GM19240 (cell line): ENCODE data around the gene SH3BP2.
A peak's percentile ranks its signal among the peaks of the same experiment; 100 is the strongest.

ENCODE experiments used
- DNase-seq: peaks from one replicate; pipeline ENCODE4 v3.0.0; 2011; ENCODE audit warnings: low spot score; ENCODE audit not compliant: insufficient read length

SH3BP2 gene

GRCh38 chr4:2802618-2803531 lies 10.0 kb downstream of the SH3BP2 start:
- no peak for DNase-seq

DNA sequence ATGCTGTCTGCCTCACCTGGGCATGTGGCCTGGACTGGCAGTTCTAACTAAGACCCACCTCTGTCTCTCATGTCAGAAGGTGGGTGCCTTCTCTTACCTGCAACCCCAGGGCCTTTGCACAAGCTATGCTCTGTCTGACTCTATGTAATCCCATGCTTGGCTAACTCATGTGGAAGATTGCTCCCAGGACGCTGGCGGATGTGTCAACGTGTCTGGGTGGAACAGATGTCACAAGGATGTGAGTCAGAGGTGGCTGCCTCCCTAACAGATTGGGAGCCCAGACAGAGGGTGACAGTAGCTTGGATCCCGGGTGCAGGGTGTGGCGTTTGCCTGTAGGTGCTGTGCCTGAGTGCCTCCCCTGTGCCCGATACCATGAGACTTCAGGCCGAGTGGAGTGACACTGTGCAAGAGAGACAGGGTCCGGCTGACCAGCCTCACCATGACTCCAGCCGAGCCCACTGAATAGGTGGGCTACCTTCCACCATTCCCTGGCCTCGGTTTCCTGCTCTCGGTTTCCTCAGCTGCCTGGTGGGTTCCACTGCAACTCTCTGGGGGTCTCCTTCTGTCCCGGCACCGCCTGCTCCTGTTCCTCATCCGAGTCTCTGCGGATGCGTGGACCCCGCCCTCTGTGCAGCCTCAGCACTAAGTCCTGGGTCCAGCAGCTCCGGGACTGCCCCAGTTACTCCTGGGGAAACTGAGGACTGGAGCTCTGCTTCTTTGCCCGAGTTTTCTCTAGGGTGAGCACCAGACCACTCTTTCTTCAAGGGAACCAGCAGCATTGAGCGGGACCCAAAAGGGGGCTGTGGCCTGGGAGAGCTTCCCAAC lies 11.0 kb downstream of the SH3BP2 start:
- DNase-seq: no peak

DNA sequence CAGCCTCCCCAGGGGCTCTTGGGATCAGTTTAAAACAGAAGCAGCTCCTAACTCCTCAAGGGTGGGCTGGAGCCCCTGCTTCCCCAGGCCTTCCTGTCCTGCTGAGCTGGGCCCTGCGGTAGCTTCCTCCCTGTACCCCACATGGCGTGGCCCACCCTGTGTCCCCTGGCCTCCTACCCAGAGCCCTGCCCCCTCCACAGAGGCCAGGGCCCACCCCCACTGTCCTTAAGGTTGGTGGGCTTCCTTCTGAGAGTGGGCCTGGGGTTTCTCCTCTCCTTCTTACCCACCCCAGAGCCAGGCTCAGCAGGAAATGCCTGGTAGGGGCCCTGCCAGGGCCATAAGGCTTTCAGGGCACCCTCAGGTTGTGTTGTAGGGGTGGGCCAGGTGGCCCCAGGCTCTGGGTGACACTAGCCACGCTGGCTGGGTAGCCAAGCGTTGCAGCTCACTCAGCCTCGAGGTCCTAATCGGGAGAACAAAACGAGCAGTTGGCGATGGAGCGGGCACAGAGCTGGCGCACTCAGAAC lies 11.6 kb downstream of the SH3BP2 start:
- no peak for DNase-seq

DNA sequence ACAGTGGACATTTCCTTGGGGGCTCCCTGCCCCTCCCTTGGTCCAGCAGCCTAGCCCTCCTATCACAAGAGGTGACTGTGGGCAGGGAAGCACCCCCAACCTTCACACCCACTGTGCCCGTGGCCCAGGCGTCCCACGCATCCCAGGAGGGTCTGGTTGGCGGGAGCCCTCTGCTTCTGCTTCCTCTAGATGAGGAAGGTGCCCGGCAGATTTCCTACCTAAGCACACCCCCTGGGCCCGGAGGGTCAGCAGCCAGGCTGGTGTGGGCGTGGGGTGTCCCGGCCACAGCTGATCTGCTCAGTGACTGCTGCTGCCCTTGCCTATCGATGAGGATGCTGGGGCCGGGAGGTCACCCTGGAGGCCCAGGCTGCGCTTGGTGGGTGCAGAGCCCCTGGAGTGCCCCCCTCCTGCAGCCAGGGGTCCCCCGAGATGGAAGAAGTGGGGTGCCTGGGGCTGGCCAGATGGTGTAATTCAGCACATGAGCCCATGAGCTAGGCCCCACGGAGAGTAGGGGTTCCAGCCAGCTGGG lies 12.2 kb downstream of the SH3BP2 start:
- no peak for DNase-seq

DNA sequence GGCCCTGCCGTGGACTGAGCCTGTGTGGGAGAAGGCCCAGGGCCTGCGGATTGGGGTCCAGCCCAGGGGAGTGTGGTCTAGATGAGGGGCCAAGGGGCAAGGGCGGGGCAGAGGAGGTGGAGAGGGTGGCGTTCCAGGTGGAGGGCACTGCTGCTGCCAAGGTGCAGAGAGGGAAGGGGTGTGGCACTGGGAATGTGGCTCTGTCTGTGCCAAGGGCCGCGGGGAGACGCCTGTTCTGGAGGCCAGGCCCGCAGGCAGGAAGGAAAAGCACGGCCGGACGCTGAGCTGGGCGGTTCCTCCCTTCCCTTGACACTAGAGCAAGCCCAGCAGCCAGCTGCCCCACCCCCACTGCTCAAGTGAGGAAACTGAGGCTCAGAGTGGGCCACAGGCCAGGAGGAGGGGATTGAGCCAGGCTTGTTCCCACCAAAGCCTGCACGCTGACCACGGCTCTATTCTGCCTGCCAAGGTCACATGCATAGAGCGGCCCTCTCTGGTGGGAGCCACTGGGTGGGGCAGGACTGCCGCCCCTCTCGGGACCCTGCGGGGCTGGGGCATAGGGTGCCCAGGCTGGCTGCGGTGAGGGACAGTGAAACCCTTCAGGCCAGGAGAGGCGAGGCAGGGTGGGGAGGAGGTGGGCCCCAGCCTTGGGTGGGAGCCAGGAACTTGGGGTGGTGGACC lies 13.0 kb downstream of the SH3BP2 start:
- no peak for DNase-seq

- no peak for DNase-seq
Observed at GRCh38 chr4:2806390-2807355, 13.8 kb downstream of the SH3BP2 start.

DNA sequence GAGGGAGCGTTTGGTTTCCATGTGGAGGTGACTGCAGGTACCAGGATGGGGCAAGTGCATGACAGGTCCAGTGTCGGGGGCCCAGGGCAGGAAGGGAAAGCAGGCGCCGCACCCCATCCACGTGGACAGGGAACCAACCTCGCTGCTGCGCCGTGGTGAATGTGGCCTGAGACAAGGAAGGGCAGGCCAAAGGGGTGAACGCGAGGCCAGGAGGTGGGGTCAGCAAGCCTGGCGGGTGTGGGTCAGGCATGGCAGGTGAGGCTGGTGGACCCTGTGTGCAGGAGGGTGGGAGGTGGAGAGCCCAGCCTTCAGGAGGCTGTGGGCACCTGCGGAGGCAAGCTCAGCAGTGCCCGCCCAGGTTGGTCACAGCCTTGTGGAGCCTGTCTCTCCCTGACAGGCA lies 14.7 kb downstream of the SH3BP2 start:
- DNase-seq: no peak

DNA sequence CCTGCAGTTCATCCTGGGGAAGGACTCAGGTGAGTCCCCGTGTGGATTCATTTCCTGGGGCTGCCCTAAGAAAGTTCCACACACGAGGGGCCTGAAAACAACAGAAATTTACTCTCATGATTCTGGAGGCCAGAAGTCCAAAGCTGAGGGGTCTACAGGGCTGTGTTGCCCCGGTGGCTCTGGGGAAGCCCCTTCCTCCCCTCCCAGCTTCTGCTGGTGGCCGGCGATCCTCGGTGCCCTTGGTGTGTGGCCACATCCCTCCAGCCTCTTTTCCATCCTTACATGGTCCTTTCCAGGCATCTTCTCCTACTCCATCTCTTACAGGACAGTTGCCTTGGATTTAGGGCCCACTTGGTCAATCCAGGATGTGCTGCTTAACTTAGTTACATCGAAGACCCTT lies 15.1 kb downstream of the SH3BP2 start:
- no peak for DNase-seq

DNA sequence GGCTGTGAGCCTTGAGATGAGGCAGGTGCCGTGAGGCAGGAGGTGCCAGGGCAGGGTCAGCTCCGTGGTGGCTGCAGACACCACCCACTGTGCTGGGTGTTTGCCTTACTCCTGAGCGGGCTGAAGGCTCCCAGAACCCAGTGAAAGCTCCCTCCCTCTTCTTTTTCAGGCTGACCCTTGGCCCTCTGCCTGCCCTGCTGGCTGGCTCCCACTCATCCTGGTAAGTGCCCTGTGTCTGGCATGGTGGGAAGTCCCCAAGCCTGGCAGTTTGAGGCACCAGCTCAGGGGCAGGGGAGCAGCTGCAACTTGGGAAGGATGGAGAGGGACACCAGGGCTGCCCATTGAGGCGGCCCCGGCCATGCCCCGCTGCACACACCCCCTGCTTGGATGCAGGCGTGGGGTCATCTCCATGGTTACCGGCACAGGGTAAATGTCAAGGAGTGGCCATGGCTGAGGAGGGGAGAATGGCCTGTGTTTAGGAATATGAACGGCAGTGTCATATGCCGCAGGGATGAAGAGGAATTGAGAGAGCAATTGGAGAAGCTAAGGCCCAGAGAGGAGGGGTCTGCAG lies 16.8 kb downstream of the SH3BP2 start:
- no peak for DNase-seq

DNA sequence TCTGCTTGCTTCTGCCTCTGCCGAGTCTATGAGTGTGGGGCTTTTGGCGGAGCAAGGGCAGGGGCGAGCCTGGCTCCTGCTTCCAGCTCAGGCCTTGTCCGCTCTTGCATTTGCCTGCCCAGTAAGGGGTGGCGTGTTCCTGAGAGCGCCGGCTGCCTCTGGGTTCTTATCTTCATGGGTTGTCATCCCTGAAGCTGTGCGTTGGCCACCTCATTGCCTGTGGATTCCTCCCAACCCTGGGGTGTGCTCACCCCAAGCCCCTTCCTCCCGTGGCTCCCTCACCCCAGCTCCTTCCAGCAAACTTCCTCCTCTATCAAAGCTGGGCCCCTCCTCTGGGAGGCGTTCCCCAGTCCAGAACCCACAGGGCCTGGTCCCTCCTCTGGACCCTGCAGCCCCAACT lies 17.5 kb downstream of the SH3BP2 start:
- no peak for DNase-seq

DNA sequence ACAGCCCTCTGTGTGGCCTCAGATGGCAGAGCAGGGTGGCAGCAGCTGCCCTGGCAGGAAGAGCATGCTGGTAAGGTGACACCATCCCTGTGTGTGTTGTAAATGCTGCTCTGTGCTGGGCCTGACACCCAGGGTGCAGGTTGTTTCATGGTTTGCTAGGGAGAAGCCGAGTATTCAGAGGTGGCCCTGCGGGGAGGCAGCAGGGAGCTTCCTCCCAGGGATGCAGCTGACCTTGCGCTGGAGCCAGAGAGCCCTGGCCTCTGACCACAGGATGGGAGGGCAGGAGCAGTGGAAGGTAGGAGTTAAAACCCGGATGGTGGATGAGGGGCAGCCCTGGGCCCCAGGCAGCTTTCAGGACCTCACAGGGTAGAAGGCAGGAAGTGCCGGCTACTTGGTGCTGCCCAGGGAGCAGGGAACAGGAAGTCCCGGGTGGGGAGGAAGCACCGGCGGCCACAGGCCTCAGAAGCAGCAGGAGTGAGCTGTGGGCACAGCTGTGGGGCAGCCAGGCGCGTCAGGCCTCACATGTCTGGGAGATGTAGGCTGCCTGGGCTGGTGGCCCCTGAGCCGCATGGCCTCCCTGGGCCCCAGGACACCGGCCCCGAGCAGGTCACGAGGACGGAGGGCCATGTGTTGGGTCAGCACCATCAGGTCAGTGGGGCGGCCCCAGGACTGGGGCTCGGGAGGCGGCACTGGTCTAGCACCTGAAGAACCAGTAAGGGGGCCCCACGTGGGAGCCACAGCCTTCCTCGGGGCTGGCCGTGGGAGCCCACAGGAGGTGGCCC lies 19.1 kb downstream of the SH3BP2 start:
- DNase-seq: peak; percentile 83

- no peak for DNase-seq
Observed at GRCh38 chr4:2812612-2813354, 19.9 kb downstream of the SH3BP2 start.

DNA sequence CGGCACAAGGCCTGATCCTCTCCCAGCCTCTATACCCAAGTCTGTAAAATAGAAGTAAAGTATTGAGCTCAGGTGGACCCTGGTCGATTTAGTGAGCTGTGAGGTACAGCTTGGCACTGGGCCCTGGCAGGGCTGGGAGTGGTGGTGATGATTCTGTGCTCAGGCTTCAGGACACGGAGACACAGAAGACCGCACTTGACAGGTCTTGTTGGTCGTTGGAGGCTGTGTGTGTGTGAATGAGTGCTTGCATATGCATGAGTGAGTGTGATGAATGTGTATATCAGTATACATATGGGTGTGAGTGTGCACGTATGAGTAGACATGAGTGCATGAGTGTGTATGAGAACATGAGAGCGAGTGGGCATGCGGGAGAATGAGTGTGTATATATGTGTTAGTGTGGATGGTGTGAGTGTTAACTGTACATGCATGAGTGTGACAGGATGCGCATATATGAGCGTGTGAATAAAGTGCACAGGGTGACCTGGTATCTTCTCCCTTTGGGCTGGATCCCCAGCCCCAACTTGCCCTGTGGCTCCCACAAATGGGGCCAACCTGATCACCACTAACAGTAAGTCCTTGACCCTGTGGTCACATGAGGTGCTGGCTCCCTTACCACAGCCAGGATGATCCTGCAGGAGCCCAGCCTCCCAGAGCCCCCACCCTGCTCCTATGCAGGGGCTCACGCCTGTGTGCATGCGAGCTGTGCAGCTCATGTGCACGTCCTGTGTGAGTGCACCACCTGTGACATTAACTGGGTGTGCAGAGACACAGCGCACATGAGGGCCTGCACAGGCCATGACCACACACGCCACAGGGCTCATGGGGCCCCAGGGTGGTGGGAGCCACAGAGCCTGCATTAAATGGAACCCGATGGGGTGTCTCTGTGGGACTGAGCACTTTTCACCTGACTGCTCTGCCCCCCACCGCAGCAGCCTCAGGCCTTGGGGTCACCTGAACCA lies 20.8 kb downstream of the SH3BP2 start:
- DNase-seq: no peak

- no peak for DNase-seq
Observed at GRCh38 chr4:2814627-2815270, 21.9 kb downstream of the SH3BP2 start.

DNA sequence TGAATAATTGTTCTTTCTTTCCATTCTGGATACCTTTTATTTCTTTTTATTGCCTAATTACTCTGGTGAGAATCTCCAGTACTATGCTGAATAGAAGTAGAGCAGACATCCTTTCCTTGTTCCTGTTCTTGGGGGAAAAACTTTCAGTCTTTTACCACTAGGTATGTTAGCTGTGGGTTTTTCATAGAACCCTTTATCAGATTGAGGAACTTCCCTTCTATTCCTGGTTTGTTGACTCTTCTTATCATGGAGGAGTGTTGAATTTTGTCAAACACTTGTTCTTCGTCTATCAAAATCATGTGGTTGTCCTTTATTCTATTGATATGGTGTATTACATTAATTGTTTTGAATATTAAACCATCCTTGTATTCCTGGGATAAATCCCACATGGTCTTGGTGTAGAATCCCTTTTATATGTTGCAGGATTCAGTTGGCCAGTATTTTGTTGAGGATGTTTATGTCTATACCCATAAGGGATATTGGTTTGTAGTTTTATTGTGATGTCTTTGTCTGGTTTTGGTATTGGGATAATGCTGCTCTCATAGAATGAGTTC lies 23.6 kb downstream of the SH3BP2 start:
- no peak for DNase-seq

DNA sequence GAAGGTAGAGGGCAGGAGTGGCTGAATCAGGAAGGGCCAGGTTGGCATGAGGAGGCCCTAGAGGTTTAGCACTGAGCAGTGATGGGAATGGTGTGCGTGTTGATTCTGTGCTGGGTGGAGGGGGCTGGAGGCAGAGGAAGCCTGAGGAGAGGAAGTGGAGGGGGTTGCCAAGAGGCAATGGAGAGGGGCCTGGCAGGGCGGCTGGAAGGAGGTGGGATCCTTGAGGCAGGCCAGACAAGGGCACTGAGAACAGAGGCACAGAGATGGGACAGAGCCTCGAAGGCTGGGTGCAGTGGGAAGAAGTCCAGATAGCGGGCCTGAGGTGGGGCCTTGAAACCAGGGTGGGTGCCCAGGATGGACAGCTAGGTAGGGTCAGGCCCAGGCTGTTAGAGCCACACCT lies 24.3 kb downstream of the SH3BP2 start:
- no peak for DNase-seq
